ENCODE results near the gene AXL.

AXL gene

GRCh38 chr19:41261474-41262190, 42.6 kb downstream of the AXL start (continued):
- no peak for TF ChIP-seq CREB5 (CRISPR knock-in tag; IDR thresholded peaks at IDR 0.05; ENCODE audit: low read depth)
- no peak for TF ChIP-seq GLIS3 (CRISPR knock-in tag; IDR thresholded peaks at IDR 0.05)

GRCh38 chr19:41263042-41263849, 44.2 kb downstream of the AXL start:
- no peak for TF ChIP-seq PPARA (CRISPR knock-in tag; IDR thresholded peaks at IDR 0.05; ENCODE audit: borderline replicate concordance)
- TF ChIP-seq ZFP30 (CRISPR knock-in tag; IDR thresholded peaks at IDR 0.05), result no peak
- no peak for TF ChIP-seq SNAI2 (CRISPR knock-in tag; IDR thresholded peaks at IDR 0.05)
- no peak for TF ChIP-seq TOX (CRISPR knock-in tag; IDR thresholded peaks at IDR 0.05; ENCODE audit: borderline replicate concordance)
- no peak for TF ChIP-seq ZNF565 (CRISPR knock-in tag; conservative IDR thresholded peaks at IDR 0.05; ENCODE audit: low read depth)
- no peak for TF ChIP-seq PATZ1 (CRISPR knock-in tag; IDR thresholded peaks at IDR 0.05; ENCODE audit: borderline replicate concordance)
- no peak for TF ChIP-seq CSDC2 (CRISPR knock-in tag; IDR thresholded peaks at IDR 0.05)
- no peak for TF ChIP-seq ZFP3 (CRISPR knock-in tag; IDR thresholded peaks at IDR 0.05)
- no peak for TF ChIP-seq RARB (CRISPR knock-in tag; IDR thresholded peaks at IDR 0.05)
- no peak for TF ChIP-seq BACH2 (CRISPR knock-in tag; IDR thresholded peaks at IDR 0.05; ENCODE audit: borderline replicate concordance)
- TF ChIP-seq ISL1 (CRISPR knock-in tag; IDR thresholded peaks at IDR 0.05), result no peak
- no peak for TF ChIP-seq OSR1 (CRISPR knock-in tag; IDR thresholded peaks at IDR 0.05)
- TF ChIP-seq POU6F1 (CRISPR knock-in tag; IDR thresholded peaks at IDR 0.05; ENCODE audit: borderline replicate concordance, low read depth), result no peak
- no peak for TF ChIP-seq ZNF8 (CRISPR knock-in tag; IDR thresholded peaks at IDR 0.05)
- TF ChIP-seq ARNTL (CRISPR knock-in tag; IDR thresholded peaks at IDR 0.05; ENCODE audit: borderline replicate concordance, low read depth), result no peak
- TF ChIP-seq, protein P1, sequence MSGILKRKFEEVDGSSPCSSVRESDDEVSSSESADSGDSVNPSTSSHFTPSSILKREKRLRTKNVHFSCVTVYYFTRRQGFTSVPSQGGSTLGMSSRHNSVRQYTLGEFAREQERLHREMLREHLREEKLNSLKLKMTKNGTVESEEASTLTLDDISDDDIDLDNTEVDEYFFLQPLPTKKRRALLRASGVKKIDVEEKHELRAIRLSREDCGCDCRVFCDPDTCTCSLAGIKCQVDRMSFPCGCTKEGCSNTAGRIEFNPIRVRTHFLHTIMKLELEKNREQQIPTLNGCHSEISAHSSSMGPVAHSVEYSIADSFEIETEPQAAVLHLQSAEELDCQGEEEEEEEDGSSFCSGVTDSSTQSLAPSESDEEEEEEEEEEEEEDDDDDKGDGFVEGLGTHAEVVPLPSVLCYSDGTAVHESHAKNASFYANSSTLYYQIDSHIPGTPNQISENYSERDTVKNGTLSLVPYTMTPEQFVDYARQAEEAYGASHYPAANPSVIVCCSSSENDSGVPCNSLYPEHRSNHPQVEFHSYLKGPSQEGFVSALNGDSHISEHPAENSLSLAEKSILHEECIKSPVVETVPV (CRISPR knock-in tag; IDR thresholded peaks at IDR 0.05), result no peak
- no peak for TF ChIP-seq TCF4 (CRISPR knock-in tag; IDR thresholded peaks at IDR 0.05; ENCODE audit: borderline replicate concordance)
- TF ChIP-seq CREB5 (CRISPR knock-in tag; IDR thresholded peaks at IDR 0.05; ENCODE audit: low read depth), result no peak
- no peak for TF ChIP-seq TSHZ2 (CRISPR knock-in tag; IDR thresholded peaks at IDR 0.05)
- TF ChIP-seq ZNF70 (CRISPR knock-in tag; IDR thresholded peaks at IDR 0.05), result no peak
- ATAC-seq, result peak; percentile 77
